Esophagus squamous epithelium (tissue), 4 donors: ENCODE results near the gene HIPK1.

Experiments used
- CTCF ChIP-seq, 6 experiments: fragments of 450-650 bp in 4 of 6; fragments of 200-600 bp in 2 of 6; sonication (generic) in 2 of 6; IDR thresholded peaks; one replicate each; pipeline ENCODE4 v1.5.1; 2016 to 2019; ENCODE audit warnings: antibody characterized with exemption in 6 of 6, mild to moderate bottlenecking in 4 of 6, moderate library complexity in 4 of 6
- POLR2A ChIP-seq, 4 donors: fragments of 450-650 bp; IDR thresholded peaks; one replicate each; pipeline ENCODE4 v1.6.1; 2017; ENCODE audit warnings: antibody characterized with exemption in 4 of 4, mild to moderate bottlenecking in 4 of 4, moderate library complexity in 3 of 4

GRCh38 chr1:113934511-113935055, 5.5 kb downstream of the HIPK1 start:
- no peak for TF ChIP-seq POLR2A (IDR thresholded peaks at IDR 0.05)
- no peak for TF ChIP-seq CTCF (IDR thresholded peaks at IDR 0.05)
